ENCODE measurements around the gene FAM228A.

The FAM228A gene

DNA sequence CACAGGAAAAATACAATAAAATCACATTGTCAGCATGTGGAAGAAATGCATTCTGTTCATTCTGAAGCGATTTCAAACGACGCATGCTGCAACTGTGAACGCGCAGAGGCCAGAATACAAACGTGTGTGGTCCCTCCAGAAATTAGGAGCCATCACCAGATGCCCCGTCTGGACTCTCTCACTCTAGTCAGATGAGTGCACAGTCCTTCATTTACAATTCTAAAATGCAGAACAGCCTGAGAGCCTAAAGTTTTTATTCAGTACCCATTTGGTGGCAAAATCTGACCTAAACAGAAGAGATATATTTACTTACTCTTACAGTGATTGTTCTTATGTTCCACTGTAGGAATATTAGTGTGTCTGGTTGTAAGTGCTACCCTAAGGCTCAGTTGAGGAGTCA lies 36.6 kb downstream of the FAM228A start:
- H3K36me3 Mint-ChIP-seq (ENCODE audit: insufficient read depth): peaks cover 64% of the 10 kb centered on the region
- H3K4me3 Mint-ChIP-seq: no peak overlapping the region
- H3K27me3 Mint-ChIP-seq: no peaks in the 10 kb centered on the region
- peaks cover 10% of the 10 kb centered on the region for H3K4me1 Mint-ChIP-seq
- ATAC-seq (replicated peaks; ENCODE audit: extremely low read depth, poor library complexity, severe bottlenecking) (no peak), DNase-seq (ENCODE audit: low spot score in 2 of 2) (no peak)
- H3K9me3 Mint-ChIP-seq: no peaks in the 10 kb centered on the region
- H3K27ac Mint-ChIP-seq (ENCODE audit: low read depth): no peak overlapping the region

DNA sequence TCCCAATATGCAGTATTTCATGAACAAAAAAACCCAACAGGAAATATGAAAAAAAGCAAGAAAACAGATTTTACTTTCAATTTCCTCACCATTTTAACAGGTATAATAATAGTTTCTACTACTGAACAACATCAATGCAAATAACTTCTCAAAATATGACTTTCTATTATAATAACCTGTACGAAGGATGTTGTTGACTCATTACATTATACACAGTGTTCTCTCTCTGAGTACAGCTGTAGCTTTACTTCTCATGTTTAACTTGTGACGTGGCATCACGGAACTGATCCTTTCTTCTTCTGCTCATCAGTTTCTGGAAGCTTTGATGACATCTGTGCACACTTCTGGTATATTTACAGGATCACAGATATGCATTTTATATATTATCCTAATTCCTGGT lies 40.0 kb downstream of the FAM228A start:
- ATAC-seq (replicated peaks; ENCODE audit: extremely low read depth, poor library complexity, severe bottlenecking) (peak; percentile 64), DNase-seq (ENCODE audit: low spot score in 2 of 2) (no peak)
- peaks cover 50% of the 10 kb centered on the region for H3K36me3 Mint-ChIP-seq (ENCODE audit: insufficient read depth)
- no peaks in the 10 kb centered on the region for H3K9me3 Mint-ChIP-seq
- peaks cover 10% of the 10 kb centered on the region for H3K4me1 Mint-ChIP-seq
- no peaks in the 10 kb centered on the region for H3K27me3 Mint-ChIP-seq
- no peak overlapping the region for H3K4me3 Mint-ChIP-seq
- H3K27ac Mint-ChIP-seq (ENCODE audit: low read depth): peak overlapping the region; percentile 87

GRCh38 chr2:24220554-24221291 lies 45.9 kb downstream of the FAM228A start:
- Mint-ChIP-seq H3K36me3 (ENCODE audit: insufficient read depth) (peaks cover 30% of the 10 kb centered on the region), H3K4me3 (no peak overlapping the region), H3K27ac (ENCODE audit: low read depth) (no peak overlapping the region), H3K9me3 (no peaks in the 10 kb centered on the region), H3K27me3 (no peaks in the 10 kb centered on the region), H3K4me1 (no peaks in the 10 kb centered on the region)
- DNase-seq (ENCODE audit: low spot score in 2 of 2): no peak
- ATAC-seq (replicated peaks; ENCODE audit: extremely low read depth, poor library complexity, severe bottlenecking): no peak

GRCh38 chr2:24221343-24222050 lies 46.6 kb downstream of the FAM228A start:
- no peak overlapping the region for H3K4me3 Mint-ChIP-seq
- no peaks in the 10 kb centered on the region for H3K27me3 Mint-ChIP-seq
- DNase-seq (ENCODE audit: low spot score in 2 of 2) (no peak), ATAC-seq (replicated peaks; ENCODE audit: extremely low read depth, poor library complexity, severe bottlenecking) (no peak)
- no peaks in the 10 kb centered on the region for H3K4me1 Mint-ChIP-seq
- H3K36me3 Mint-ChIP-seq (ENCODE audit: insufficient read depth): peaks cover 25% of the 10 kb centered on the region
- no peak overlapping the region for H3K27ac Mint-ChIP-seq (ENCODE audit: low read depth)
- H3K9me3 Mint-ChIP-seq: no peaks in the 10 kb centered on the region

GRCh38 chr2:24222946-24223345 lies 48.1 kb downstream of the FAM228A start:
- Mint-ChIP-seq H3K4me1 (peaks cover under 1% of the 10 kb centered on the region), H3K36me3 (ENCODE audit: insufficient read depth) (peaks cover 17% of the 10 kb centered on the region), H3K27ac (ENCODE audit: low read depth) (no peak overlapping the region), H3K4me3 (no peak overlapping the region), H3K27me3 (no peaks in the 10 kb centered on the region), H3K9me3 (no peaks in the 10 kb centered on the region)
- DNase-seq (ENCODE audit: low spot score in 2 of 2) (no peak), ATAC-seq (replicated peaks; ENCODE audit: extremely low read depth, poor library complexity, severe bottlenecking) (no peak)

GRCh38 chr2:24225499-24226242 lies 50.8 kb downstream of the FAM228A start:
- Mint-ChIP-seq H3K27ac (ENCODE audit: low read depth) (no peak overlapping the region), H3K4me3 (no peak overlapping the region), H3K4me1 (peaks cover 7% of the 10 kb centered on the region), H3K27me3 (no peaks in the 10 kb centered on the region), H3K9me3 (no peaks in the 10 kb centered on the region), H3K36me3 (ENCODE audit: insufficient read depth) (peaks cover 12% of the 10 kb centered on the region)
- DNase-seq (ENCODE audit: low spot score in 2 of 2) (no peak), ATAC-seq (replicated peaks; ENCODE audit: extremely low read depth, poor library complexity, severe bottlenecking) (no peak)

GRCh38 chr2:24228470-24228869 lies 53.6 kb downstream of the FAM228A start:
- ATAC-seq (replicated peaks; ENCODE audit: extremely low read depth, poor library complexity, severe bottlenecking) (no peak), DNase-seq (ENCODE audit: low spot score in 2 of 2) (no peak)
- Mint-ChIP-seq H3K4me3 (no peak overlapping the region), H3K36me3 (ENCODE audit: insufficient read depth) (peaks cover 7% of the 10 kb centered on the region), H3K27ac (ENCODE audit: low read depth) (no peak overlapping the region), H3K9me3 (no peaks in the 10 kb centered on the region), H3K27me3 (no peaks in the 10 kb centered on the region), H3K4me1 (peaks cover 7% of the 10 kb centered on the region)

- no peaks in the 10 kb centered on the region for H3K9me3 Mint-ChIP-seq
- no peak for ATAC-seq (replicated peaks; ENCODE audit: extremely low read depth, poor library complexity, severe bottlenecking)
Observed at GRCh38 chr2:24231461-24231881, 56.6 kb downstream of the FAM228A start.

GRCh38 chr2:24233321-24233720 lies 58.5 kb downstream of the FAM228A start:
- no peaks in the 10 kb centered on the region for H3K9me3 Mint-ChIP-seq
- no peaks in the 10 kb centered on the region for H3K27me3 Mint-ChIP-seq
- peaks cover 18% of the 10 kb centered on the region for H3K36me3 Mint-ChIP-seq (ENCODE audit: insufficient read depth)
- H3K27ac Mint-ChIP-seq (ENCODE audit: low read depth): no peak overlapping the region
- H3K4me1 Mint-ChIP-seq: peaks cover 2% of the 10 kb centered on the region
- no peak for DNase-seq (ENCODE audit: low spot score in 2 of 2)
- ATAC-seq (replicated peaks; ENCODE audit: extremely low read depth, poor library complexity, severe bottlenecking): no peak
- no peak overlapping the region for H3K4me3 Mint-ChIP-seq

More at GRCh38 chr2:24231461-24231881, 56.6 kb downstream of the FAM228A start:
- H3K27ac Mint-ChIP-seq (ENCODE audit: low read depth): no peak overlapping the region
- H3K36me3 Mint-ChIP-seq (ENCODE audit: insufficient read depth): peaks cover 14% of the 10 kb centered on the region
- H3K4me3 Mint-ChIP-seq: no peak overlapping the region
- no peak for DNase-seq (ENCODE audit: low spot score in 2 of 2)
- peaks cover 7% of the 10 kb centered on the region for H3K4me1 Mint-ChIP-seq
- no peaks in the 10 kb centered on the region for H3K27me3 Mint-ChIP-seq

GRCh38 chr2:24237313-24237712 lies 62.5 kb downstream of the FAM228A start:
- H3K9me3 Mint-ChIP-seq: no peaks in the 10 kb centered on the region
- H3K4me3 Mint-ChIP-seq: no peak overlapping the region
- DNase-seq (ENCODE audit: low spot score in 2 of 2): no peak
- H3K27ac Mint-ChIP-seq (ENCODE audit: low read depth): no peak overlapping the region
- peaks cover 20% of the 10 kb centered on the region for H3K36me3 Mint-ChIP-seq (ENCODE audit: insufficient read depth)
- no peaks in the 10 kb centered on the region for H3K27me3 Mint-ChIP-seq
- no peaks in the 10 kb centered on the region for H3K4me1 Mint-ChIP-seq
- ATAC-seq (replicated peaks; ENCODE audit: extremely low read depth, poor library complexity, severe bottlenecking): no peak

DNA sequence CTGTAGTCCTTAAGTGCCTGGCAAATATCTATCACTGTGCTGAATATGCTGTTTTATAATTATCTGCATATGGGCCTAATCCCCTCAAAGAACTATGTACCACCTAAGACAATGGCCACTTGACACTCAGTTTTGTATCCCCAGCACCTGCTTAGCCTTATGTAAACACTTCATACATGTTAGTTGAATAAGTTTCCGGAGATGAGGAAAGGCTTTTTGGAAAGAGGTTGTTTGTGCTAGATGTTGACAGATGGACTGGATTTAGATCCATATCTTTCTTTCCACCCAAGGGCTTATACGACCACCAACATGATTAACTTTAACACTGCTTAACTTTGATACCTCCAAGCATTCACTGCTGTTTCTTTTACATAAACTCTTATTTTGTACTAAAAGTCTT lies 63.3 kb downstream of the FAM228A start:
- H3K27ac Mint-ChIP-seq (ENCODE audit: low read depth): no peak overlapping the region

GRCh38 chr2:24239553-24239952 lies 64.7 kb downstream of the FAM228A start:
- no peak overlapping the region for H3K27ac Mint-ChIP-seq (ENCODE audit: low read depth)
- no peaks in the 10 kb centered on the region for H3K4me1 Mint-ChIP-seq
- H3K36me3 Mint-ChIP-seq (ENCODE audit: insufficient read depth): peaks cover 19% of the 10 kb centered on the region
- H3K9me3 Mint-ChIP-seq: no peaks in the 10 kb centered on the region
- no peak overlapping the region for H3K4me3 Mint-ChIP-seq
- DNase-seq (ENCODE audit: low spot score in 2 of 2) (no peak), ATAC-seq (replicated peaks; ENCODE audit: extremely low read depth, poor library complexity, severe bottlenecking) (no peak)
- H3K27me3 Mint-ChIP-seq: no peaks in the 10 kb centered on the region

More for the DNA sequence above, 63.3 kb downstream of the FAM228A start:
- H3K27me3 Mint-ChIP-seq: no peaks in the 10 kb centered on the region
- no peaks in the 10 kb centered on the region for H3K4me1 Mint-ChIP-seq
- H3K4me3 Mint-ChIP-seq: no peak overlapping the region
- ATAC-seq (replicated peaks; ENCODE audit: extremely low read depth, poor library complexity, severe bottlenecking) (no peak), DNase-seq (ENCODE audit: low spot score in 2 of 2) (no peak)
- peaks cover 20% of the 10 kb centered on the region for H3K36me3 Mint-ChIP-seq (ENCODE audit: insufficient read depth)
- no peaks in the 10 kb centered on the region for H3K9me3 Mint-ChIP-seq

Measured in central memory CD8-positive, alpha-beta T cell (primary cell).